NCI-H1092 (cell line): ENCODE measurements around the gene ABCA7.

Experiments used
- DNase-seq: peaks from one replicate; lab custom pipeline; 2025; lab: John Stamatoyannopoulos, UW

ABCA7 gene

GRCh38 chr19:1072371-1073015, 32.6 kb downstream of the ABCA7 start:
- DNase-seq = no peak

- no peak for DNase-seq
Measured at GRCh38 chr19:1073063-1073955, 33.4 kb downstream of the ABCA7 start.

DNA sequence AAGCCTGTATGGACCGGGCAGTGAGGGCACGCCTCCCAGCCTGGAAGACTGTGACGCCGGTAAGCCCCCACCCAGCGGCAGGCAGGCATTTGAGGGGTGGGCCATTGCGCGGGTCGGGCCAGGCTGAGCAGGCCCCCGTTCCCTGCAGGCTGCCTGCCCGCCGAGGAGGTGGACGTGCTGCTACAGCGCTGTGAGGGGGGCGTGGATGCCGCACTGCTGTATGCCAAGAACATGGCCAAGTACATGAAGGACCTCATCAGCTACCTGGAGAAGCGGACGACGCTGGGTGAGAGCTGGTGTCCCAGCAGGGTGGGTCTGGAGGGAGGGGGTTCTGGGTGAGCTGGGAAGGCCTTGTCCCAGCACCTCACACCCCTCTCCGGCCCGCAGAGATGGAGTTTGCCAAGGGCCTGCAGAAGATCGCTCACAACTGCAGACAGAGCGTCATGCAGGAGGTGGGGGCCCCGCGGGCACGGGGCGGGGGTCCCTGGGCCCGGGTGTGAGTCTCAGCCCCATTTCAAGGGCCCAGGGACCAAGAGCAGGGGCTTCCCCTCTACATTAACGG, 34.1 kb downstream of the ABCA7 start:
- no peak for DNase-seq

- peak; percentile 78 for DNase-seq
Measured at GRCh38 chr19:1074544-1075283, 34.8 kb downstream of the ABCA7 start.

DNA sequence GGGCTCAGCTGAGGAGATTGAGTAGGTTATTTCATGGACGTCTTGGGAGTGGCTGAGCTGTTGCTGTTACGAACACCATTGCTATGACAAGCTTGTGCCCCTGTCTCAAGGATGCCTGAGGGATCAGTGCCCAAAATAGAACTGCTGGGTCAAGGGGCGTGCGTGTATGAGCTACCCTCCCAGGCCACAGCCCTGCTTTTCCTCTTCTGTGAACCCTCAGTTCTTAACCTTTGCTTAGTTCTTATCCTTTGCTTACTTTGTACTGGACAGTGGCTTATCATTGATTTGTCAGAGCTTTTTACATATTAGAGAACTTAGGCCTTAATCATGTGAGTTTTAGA, 36.1 kb downstream of the ABCA7 start:
- no peak for DNase-seq

GRCh38 chr19:1076951-1077350, 37.0 kb downstream of the ABCA7 start:
- DNase-seq = no peak

GRCh38 chr19:1079566-1080111, 39.7 kb downstream of the ABCA7 start:
- DNase-seq = no peak

DNA sequence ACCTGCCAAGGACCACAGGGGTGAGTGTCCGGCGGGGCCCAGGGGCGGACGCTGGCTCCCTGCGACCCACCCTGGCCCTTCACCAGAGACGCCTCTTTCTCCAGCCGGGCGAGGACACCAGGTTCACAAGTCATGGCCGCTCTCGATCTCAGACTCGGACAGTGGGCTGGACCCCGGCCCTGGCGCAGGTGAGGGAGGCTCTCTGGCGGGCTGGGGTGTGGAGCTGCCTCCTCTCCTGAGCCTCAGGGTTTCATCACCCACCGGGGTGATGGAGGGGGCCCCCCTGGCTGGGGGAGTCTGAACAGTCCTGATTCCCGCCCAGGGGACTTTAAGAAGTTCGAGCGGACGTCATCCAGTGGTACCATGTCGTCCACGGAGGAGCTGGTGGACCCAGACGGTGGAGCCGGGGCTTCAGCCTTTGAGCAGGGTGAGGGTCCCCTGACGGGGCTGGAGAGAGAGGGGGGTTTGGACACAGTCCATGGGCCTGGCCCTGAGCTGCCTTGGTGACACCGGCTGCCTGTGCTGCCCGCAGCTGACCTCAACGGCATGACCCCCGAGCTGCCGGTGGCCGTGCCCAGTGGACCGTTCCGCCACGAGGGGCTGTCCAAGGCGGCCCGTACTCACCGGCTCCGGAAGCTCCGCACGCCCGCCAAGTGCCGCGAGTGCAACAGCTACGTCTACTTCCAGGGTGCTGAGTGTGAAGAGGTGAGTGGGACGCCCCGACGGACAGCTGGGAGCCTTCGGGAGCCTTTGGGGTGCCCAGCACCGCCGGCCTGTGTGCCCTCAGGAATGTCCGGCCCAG, 40.7 kb downstream of the ABCA7 start:
- DNase-seq = no peak

- DNase-seq = no peak
Measured at GRCh38 chr19:1081301-1082164, 41.6 kb downstream of the ABCA7 start.

DNA sequence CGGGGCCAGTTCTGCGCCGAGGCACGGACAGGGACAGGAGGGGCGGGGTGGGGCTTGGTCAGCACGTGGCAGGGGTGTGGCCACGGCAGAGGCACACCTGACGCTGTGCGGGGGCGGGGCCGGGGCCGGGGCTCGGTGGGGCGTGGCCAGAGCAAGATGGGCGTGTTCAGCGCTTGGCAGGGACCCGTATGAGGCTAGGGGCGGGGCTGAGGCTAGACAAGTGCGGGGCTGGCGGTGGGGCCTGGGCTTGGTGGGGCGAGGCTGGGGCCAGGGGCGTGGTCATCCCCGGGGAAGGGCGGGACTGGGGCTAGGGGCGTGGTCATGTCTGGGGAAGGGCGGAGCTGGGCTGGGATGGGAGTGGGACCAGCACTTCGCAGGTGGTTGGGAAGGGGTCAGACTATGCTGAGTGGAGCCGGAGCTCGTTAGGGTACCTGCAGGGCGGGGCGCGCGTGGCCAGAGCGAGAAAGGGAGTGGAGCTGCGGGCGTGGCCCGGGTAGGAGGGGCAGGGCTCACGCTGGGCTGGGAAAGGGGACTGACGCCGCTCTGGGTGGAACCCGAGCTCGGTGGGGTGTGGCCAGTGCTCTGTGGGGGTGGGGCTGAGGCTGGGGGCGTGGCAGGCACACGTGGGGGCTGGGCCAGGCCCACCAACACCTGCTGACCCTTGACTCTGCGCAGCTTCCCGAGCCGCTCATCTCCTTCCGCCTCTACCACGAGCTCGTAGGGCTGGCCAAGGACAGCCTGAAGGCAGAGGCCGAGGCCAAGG, 42.4 kb downstream of the ABCA7 start:
- no peak for DNase-seq

GRCh38 chr19:1082928-1083816, 43.3 kb downstream of the ABCA7 start:
- DNase-seq = no peak

GRCh38 chr19:1084024-1084868, 44.3 kb downstream of the ABCA7 start:
- DNase-seq = no peak

- no peak for DNase-seq
Measured at GRCh38 chr19:1085053-1085658, 45.2 kb downstream of the ABCA7 start.

GRCh38 chr19:1085676-1086442, 46.0 kb downstream of the ABCA7 start:
- no peak for DNase-seq

DNA sequence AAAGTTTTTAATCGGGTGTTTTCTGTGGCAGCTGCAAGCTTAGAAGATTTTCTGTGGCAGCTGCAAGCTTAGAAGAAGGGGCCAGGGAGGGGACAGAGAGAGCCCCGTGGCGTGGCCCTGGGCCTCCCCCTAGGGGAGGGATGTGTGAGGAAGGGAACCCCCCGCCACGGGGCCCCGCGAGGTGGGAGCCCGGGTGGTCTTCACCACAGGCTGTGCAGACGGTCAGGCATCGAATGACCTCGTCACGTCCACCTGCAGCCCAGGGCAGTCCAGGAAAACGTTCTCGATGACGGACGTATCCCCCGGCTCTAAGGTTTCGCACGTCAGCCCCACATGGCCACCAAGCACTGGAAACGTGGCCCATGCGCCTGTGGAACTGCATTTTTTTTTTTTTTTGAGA, 46.7 kb downstream of the ABCA7 start:
- DNase-seq = no peak

- DNase-seq = no peak
Measured at GRCh38 chr19:1087813-1088415, 48.0 kb downstream of the ABCA7 start.
